Spleen (tissue), 11 donors: ENCODE data around the gene PARD3B. TPM values are rescaled to one million over a fixed set of nuclear protein-coding genes. Genes with fewer than 3 reads are reported as not detected.

Experiments used
- DNase-seq: peaks from one replicate; pipeline ENCODE4 v3.0.0-alpha.2; 2020
- H3K27ac ChIP-seq, 8 donors: fragments of 200-600 bp; sonication (generic) in 7 of 8; 1 replicate in 4 of 8; 2 replicates in 4 of 8; pipeline versions ENCODE4 v1.5.0 to v1.8.0; 2016 to 2021; ENCODE audit warnings: inconsistent platforms in 4 of 8, mild to moderate bottlenecking in 4 of 8, moderate library complexity in 1 of 8
- H3K27me3 ChIP-seq, 7 donors: fragments of 200-600 bp; sonication (generic) in 6 of 7; replicated peaks in 1 of 7; 1 replicate in 4 of 7; 2 replicates in 3 of 7; pipeline versions ENCODE4 v1.5.0 to v1.8.0; 2016 to 2021; ENCODE audit warnings: inconsistent platforms in 3 of 7, mild to moderate bottlenecking in 1 of 7
- H3K36me3 ChIP-seq, 6 donors: fragments of 200-600 bp; sonication (generic) in 5 of 6; 1 replicate in 4 of 6; 2 replicates in 2 of 6; pipeline versions ENCODE4 v1.5.0 to v1.8.0; 2016 to 2021; ENCODE audit warnings: inconsistent platforms in 2 of 6
- H3K4me1 ChIP-seq, 6 donors: fragments of 200-600 bp; sonication (generic) in 5 of 6; 1 replicate in 3 of 6; 2 replicates in 3 of 6; pipeline versions ENCODE4 v1.5.0 to v1.8.0; 2016 to 2021; ENCODE audit warnings: inconsistent platforms in 3 of 6
- H3K4me3 ChIP-seq, 8 donors: fragments of 200-600 bp; sonication (generic) in 7 of 8; 1 replicate in 4 of 8; 2 replicates in 4 of 8; pipeline versions ENCODE4 v1.5.0 to v1.8.0; 2016 to 2021; ENCODE audit warnings: inconsistent platforms in 4 of 8, mild to moderate bottlenecking in 4 of 8, moderate library complexity in 2 of 8
- H3K9me3 ChIP-seq, 8 donors: fragments of 200-600 bp; sonication (generic) in 7 of 8; 1 replicate in 4 of 8; 2 replicates in 4 of 8; pipeline versions ENCODE4 v1.5.0 to v1.8.0; 2016 to 2021; ENCODE audit warnings: inconsistent platforms in 4 of 8
- CTCF ChIP-seq, 11 experiments: fragments of 200-600 bp in 7 of 11; fragments of 450-650 bp in 4 of 11; sonication (generic) in 4 of 11; IDR thresholded peaks in 8 of 11; conservative IDR thresholded peaks in 3 of 11; 1 replicate in 7 of 11; 2 replicates in 4 of 11; pipeline versions ENCODE4 v1.4.0 to v1.8.0; 2016 to 2021; ENCODE audit warnings: antibody characterized with exemption in 11 of 11, inconsistent platforms in 4 of 11, mild to moderate bottlenecking in 1 of 11
- POLR2A ChIP-seq, 3 donors: fragments of 450-650 bp; IDR thresholded peaks; one replicate each; pipeline ENCODE4 v1.5.1; 2017; ENCODE audit warnings: antibody characterized with exemption in 3 of 3, mild to moderate bottlenecking in 1 of 3
- POLR2AphosphoS5 ChIP-seq, 3 donors: sonication (generic); formaldehyde crosslinking; IDR thresholded peaks; one replicate each; pipeline ENCODE4 v1.5.1; 2017; ENCODE audit warnings: antibody characterized with exemption in 3 of 3
- WGBS, 5 donors: extraction: QIAGEN DNeasy Blood & Tissue Kit in 3 of 5; methylation state at CpG; one replicate each; pipeline versions ENCODE4 v1.1.5 to v1.1.7; 2013 to 2018; 5-methylcytosine and 5-hydroxymethylcytosine counted together
- intact Hi-C: fragments of 100-400 bp; cut with DNase I; formaldehyde crosslinking; loops from one replicate; pipeline ENCODE4 v1.15.0; 2023; ENCODE audit warnings: low total_unique reads
- polyA plus RNA-seq, 3 donors: library from polyadenylated mRNA; stranded (reverse); fragments of 200-250 nt; gene quantifications; one replicate each; pipeline ENCODE4 v1.2.1, GENCODE V29; 2013
- total RNA-seq, 7 donors: library from RNA; depleted of rRNA in 3 of 7; stranded (reverse); fragments of >200 nt in 3 of 7; fragmentation: NEBNext Ultra II Directional in 4 of 7; extraction: Animal tissue kit (Norgen Biotek cat#: 25700) in 4 of 7; gene quantifications; one replicate each; pipeline versions ENCODE4 v1.1.0 to v1.2.1, GENCODE V29; 2016 to 2021
- donor health status: healthy with polysubstance abuse.
- donor health status: DM: no; HTN: no; CAD: no; lungs with moderate emphysema.
- donor health status: DM: no; HTN: no; CAD: no.
- donor health status: Bipolar disorder and iron deficiency.
- donor health status: healthy.
- donor health status: DM: no; HTN: no; CAD: no.
- donor health status: DM: yes; HTN: yes; CAD: no.

The PARD3B gene
- total and polyA plus RNA-seq, 10 donors: 0.85 to 27.8 (median 14.7) TPM

DNA sequence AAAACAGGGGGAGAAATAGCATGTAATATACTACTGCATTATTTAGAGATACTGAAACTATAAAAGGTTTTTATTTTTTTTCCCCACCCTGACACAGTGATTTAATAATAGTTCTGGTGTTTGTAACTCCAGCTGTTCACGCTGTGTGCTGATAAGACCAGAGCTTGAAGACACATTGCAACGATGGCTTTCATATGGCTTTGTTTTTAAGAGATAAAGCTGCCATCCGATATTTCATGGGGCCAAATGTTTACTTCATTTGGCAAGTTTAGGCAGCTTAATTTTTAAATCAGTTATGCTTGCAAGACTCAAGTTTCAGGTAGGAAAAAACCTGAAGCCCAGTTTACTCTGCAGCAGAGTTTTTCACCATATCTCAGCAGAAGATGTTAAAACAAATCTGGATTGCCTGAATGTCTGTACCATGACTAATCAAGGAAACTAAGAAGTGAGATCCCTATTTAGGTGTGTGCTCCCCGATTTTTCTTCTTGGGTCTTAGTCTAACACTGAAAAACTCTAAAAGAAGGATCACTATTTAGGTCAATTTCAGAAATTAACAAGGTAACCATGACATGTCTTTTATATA, 508.6 kb downstream of the PARD3B start:
- 43 to 58% (median 53%) methylated on average over 4 of the region's 4 CpGs for WGBS, 5 donors
- no peak overlapping the region for H3K27ac ChIP-seq
- no peaks in the 10 kb centered on the region for H3K27me3 ChIP-seq
- DNase-seq: no peak
- no peak for TF ChIP-seq CTCF (IDR thresholded peaks at IDR 0.05 in 8 of 11, conservative IDR thresholded peaks at IDR 0.05 in 3 of 11)
- no peak for TF ChIP-seq POLR2A (IDR thresholded peaks at IDR 0.05)
- TF ChIP-seq POLR2AphosphoS5 (IDR thresholded peaks at IDR 0.05): no peak
- intact Hi-C loops: no loop called here
- no peaks in the 10 kb centered on the region for H3K4me1 ChIP-seq
- H3K4me3 ChIP-seq: no peak overlapping the region
- H3K9me3 ChIP-seq: peaks cover 0 to 19% (median 9%) of the 10 kb centered on the region in 8 donors
- H3K36me3 ChIP-seq: no peaks in the 10 kb centered on the region

- 71 to 84% (median 81%) methylated on average over 4 of the region's 4 CpGs for WGBS, 5 donors
- Histone ChIP-seq H3K9me3 (peaks cover 0 to 15% (median 5%) of the 10 kb centered on the region in 8 donors), H3K4me1 (no peaks in the 10 kb centered on the region), H3K27ac (no peak overlapping the region), H3K36me3 (no peaks in the 10 kb centered on the region), H3K4me3 (no peak overlapping the region), H3K27me3 (no peaks in the 10 kb centered on the region)
- no peak for TF ChIP-seq POLR2AphosphoS5 (IDR thresholded peaks at IDR 0.05)
- intact Hi-C loops: no loop called here
- DNase-seq: no peak
Measured at GRCh38 chr2:205054789-205055188, 509.5 kb downstream of the PARD3B start.

GRCh38 chr2:205055251-205055650, 510.0 kb downstream of the PARD3B start:
- Histone ChIP-seq H3K4me1 (no peaks in the 10 kb centered on the region), H3K9me3 (peaks cover 0 to 15% (median 5%) of the 10 kb centered on the region in 8 donors), H3K4me3 (no peak overlapping the region), H3K36me3 (no peaks in the 10 kb centered on the region), H3K27ac (no peak overlapping the region), H3K27me3 (no peaks in the 10 kb centered on the region)
- intact Hi-C loops: no loop called here
- 70 to 82% (median 74%) methylated on average over 2 of the region's 2 CpGs for WGBS, 5 donors
- DNase-seq: no peak
- no peak for TF ChIP-seq POLR2AphosphoS5 (IDR thresholded peaks at IDR 0.05)

GRCh38 chr2:205056151-205056561, 510.9 kb downstream of the PARD3B start:
- TF ChIP-seq POLR2A (IDR thresholded peaks at IDR 0.05) (no peak), CTCF (IDR thresholded peaks at IDR 0.05 in 8 of 11, conservative IDR thresholded peaks at IDR 0.05 in 3 of 11) (no peak), POLR2AphosphoS5 (IDR thresholded peaks at IDR 0.05) (no peak)
- H3K27me3 ChIP-seq: no peaks in the 10 kb centered on the region
- no peaks in the 10 kb centered on the region for H3K36me3 ChIP-seq
- intact Hi-C loops: no loop called here
- WGBS, 5 donors: 44 to 65% (median 58%) methylated on average over 6 of the region's 6 CpGs
- no peak for DNase-seq
- peak overlapping the region in 5 of 8 donors; percentile 2 to 49 (median 11) for H3K4me3 ChIP-seq
- peaks cover 0 to 15% (median 5%) of the 10 kb centered on the region in 8 donors for H3K9me3 ChIP-seq
- no peak overlapping the region for H3K27ac ChIP-seq
- no peaks in the 10 kb centered on the region for H3K4me1 ChIP-seq

DNA sequence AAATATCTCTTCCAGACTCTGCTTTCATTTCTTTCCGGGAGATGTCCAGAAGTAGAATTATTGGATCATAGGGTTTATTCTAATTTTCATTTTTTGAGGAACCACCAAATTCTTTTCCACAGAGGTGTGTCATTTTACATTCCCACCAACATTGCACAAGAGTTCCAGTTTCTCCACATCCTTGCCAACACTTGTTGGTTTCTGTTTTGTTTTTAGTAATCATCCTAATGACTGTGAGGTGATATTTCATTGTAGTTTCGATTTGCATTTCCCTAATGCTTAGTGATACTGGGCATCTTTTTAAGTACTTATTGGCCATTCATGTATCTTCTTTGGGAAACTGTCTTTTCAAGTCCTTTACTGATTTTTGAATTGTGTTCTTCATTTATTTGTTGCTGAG, 513.1 kb downstream of the PARD3B start:
- Histone ChIP-seq H3K27me3 (no peaks in the 10 kb centered on the region), H3K4me1 (no peaks in the 10 kb centered on the region), H3K9me3 (peaks cover 0 to 15% (median 5%) of the 10 kb centered on the region in 8 donors), H3K4me3 (no peak overlapping the region), H3K36me3 (no peaks in the 10 kb centered on the region), H3K27ac (no peak overlapping the region)
- DNase-seq: no peak
- intact Hi-C loops: no loop called here
- WGBS, 5 donors: 85 to 93% (median 92%) methylated on average over 2 of the region's 2 CpGs
- TF ChIP-seq POLR2AphosphoS5 (IDR thresholded peaks at IDR 0.05) (no peak), POLR2A (IDR thresholded peaks at IDR 0.05) (no peak), CTCF (IDR thresholded peaks at IDR 0.05 in 8 of 11, conservative IDR thresholded peaks at IDR 0.05 in 3 of 11) (no peak)
